ENCODE results near the gene C1orf56. TPM values are rescaled to one million over a fixed set of nuclear protein-coding genes. Genes with fewer than 3 reads are reported as not detected.
A peak's percentile ranks its signal among the peaks of the same experiment; 100 is the strongest.

Gene C1orf56
- total and polyA plus RNA-seq, 2 experiments from 2014 or later: 13.6 to 15.6 TPM

DNA sequence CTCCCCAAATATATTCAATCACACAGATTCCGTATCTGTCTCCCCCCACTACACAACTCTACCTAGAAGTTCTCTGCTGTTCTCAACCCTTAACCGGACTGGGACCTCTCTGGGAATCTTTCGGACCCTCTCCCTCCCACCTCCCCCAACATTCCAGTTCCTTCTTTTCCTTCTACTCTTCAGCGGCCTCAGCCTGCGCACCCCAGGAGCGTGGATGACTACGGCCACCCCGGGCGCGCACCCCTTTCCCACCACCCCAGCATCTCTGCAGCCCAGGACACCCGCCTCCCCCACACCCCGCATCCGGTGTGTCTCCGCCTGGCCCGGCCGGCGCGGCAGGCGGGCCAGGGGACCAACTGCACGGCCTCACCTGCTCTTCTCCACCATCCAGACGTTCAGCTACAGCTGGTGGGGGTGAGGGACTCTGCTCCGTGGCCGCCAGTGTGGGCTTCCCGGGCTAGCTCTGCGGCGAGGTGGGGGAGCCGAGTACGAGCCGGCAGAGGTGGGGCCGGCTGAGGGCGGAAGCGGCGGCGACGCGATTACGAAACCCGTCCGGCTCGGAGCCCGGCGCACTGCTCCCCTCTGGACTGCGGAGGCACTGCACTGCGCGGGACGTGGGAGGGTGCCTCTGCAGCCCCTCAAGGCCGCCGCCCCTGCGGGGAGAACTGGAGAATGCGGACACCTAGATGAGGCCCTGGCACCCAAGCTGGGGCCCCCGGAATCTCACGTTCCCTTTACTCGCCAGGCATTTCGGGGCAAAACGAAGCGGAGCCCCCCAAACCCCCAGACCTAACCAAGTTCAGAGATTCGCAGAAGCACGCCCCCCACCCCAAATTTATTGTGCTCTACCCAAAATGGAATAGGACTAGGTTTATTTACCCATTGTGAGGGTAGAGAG, 11.8 kb downstream of the C1orf56 start, which contains the start of gene CDC42SE1:
CDC42SE1 (minus strand) TSS at position 514 of the 898 bp plus-strand sequence. CDS start 3,892 bp downstream, outside the sequence.
- peak; percentile 90 to 92 for DNase-seq (ENCODE audit: low read depth in 1 of 2, low spot score in 1 of 2)
- peak within 1 kb of the TSS; percentile 79 for H3K4me3 ChIP-seq
- peaks cover 14% of the 10 kb centered on the region for H3K36me3 ChIP-seq
- H3K27me3 ChIP-seq: no peaks in the 10 kb centered on the region
- H3K27ac ChIP-seq: peak within 1 kb of the TSS; percentile 82
- H3K9me3 ChIP-seq (ENCODE audit: low read depth): no peaks in the 10 kb centered on the region
- H3K4me1 ChIP-seq (ENCODE audit: low read depth): peaks cover 8% of the 10 kb centered on the region
- TF ChIP-seq, protein P1, sequence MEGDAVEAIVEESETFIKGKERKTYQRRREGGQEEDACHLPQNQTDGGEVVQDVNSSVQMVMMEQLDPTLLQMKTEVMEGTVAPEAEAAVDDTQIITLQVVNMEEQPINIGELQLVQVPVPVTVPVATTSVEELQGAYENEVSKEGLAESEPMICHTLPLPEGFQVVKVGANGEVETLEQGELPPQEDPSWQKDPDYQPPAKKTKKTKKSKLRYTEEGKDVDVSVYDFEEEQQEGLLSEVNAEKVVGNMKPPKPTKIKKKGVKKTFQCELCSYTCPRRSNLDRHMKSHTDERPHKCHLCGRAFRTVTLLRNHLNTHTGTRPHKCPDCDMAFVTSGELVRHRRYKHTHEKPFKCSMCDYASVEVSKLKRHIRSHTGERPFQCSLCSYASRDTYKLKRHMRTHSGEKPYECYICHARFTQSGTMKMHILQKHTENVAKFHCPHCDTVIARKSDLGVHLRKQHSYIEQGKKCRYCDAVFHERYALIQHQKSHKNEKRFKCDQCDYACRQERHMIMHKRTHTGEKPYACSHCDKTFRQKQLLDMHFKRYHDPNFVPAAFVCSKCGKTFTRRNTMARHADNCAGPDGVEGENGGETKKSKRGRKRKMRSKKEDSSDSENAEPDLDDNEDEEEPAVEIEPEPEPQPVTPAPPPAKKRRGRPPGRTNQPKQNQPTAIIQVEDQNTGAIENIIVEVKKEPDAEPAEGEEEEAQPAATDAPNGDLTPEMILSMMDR (IDR thresholded peaks at IDR 0.05; ENCODE audit: low read depth, low read length): peak; percentile 68

DNA sequence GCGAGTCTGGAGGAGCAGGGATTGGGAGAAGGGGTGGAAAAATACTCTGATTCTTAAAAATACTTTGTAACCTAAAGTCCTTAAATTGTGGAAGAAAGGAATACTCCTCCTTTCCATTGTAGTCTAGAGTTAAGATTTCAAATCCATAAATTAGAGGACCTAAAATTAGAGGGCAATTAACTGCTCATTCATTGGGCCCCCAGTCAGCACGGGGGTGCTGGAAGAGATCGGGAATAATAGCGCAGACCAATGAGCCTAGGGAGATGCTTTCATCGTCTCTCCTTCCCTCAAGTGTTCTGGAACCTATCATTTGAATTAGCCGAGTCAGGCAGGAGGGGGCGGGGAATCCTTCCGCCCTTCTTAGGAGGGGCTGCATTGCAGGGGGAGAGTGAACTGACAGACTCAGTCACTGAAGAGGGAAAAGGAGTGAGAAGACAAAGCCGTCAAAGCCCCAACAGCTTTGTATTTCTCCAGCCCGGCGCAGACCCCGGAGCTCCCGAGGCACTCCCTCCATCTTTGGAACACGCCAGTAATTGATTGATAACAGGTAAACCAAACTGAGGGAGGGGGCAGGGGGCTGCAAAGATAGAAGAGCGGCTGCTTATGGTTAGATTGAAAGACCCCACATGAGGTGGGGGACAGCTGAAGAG, 12.6 kb downstream of the C1orf56 start, which contains the start of gene MLLT11:
MLLT11 (plus strand) TSS at position 391 of the 650 bp plus-strand sequence. CDS start 6,828 bp downstream, outside the sequence.
- Histone ChIP-seq H3K36me3 (peaks cover 6% of the 10 kb centered on the region), H3K4me3 (peak within 1 kb of the TSS; percentile 79), H3K27ac (peak within 1 kb of the TSS; percentile 82), H3K4me1 (ENCODE audit: low read depth) (peaks cover 8% of the 10 kb centered on the region), H3K9me3 (ENCODE audit: low read depth) (no peaks in the 10 kb centered on the region), H3K27me3 (no peaks in the 10 kb centered on the region)
- TF ChIP-seq, protein P1 (IDR thresholded peaks at IDR 0.05; ENCODE audit: low read depth, low read length): no peak
- DNase-seq (ENCODE audit: low read depth in 1 of 2, low spot score in 1 of 2): peak; percentile 60 to 88

GRCh38 chr1:151060657-151061421, 13.3 kb downstream of the C1orf56 start:
- no peak for DNase-seq (ENCODE audit: low read depth in 1 of 2, low spot score in 1 of 2)
- Histone ChIP-seq H3K4me1 (ENCODE audit: low read depth) (peaks cover 8% of the 10 kb centered on the region), H3K27me3 (no peaks in the 10 kb centered on the region), H3K36me3 (no peaks in the 10 kb centered on the region), H3K27ac (peak overlapping the region; percentile 82), H3K9me3 (ENCODE audit: low read depth) (no peaks in the 10 kb centered on the region), H3K4me3 (peak overlapping the region; percentile 79)
- TF ChIP-seq, protein P1 (IDR thresholded peaks at IDR 0.05; ENCODE audit: low read depth, low read length): no peak

GRCh38 chr1:151061704-151062103, 14.2 kb downstream of the C1orf56 start:
- Histone ChIP-seq H3K27ac (peak overlapping the region; percentile 82), H3K4me1 (ENCODE audit: low read depth) (peaks cover 8% of the 10 kb centered on the region), H3K4me3 (peak overlapping the region; percentile 79), H3K9me3 (ENCODE audit: low read depth) (no peaks in the 10 kb centered on the region), H3K36me3 (no peaks in the 10 kb centered on the region), H3K27me3 (no peaks in the 10 kb centered on the region)
- TF ChIP-seq, protein P1 (IDR thresholded peaks at IDR 0.05; ENCODE audit: low read depth, low read length): no peak
- no peak for DNase-seq (ENCODE audit: low read depth in 1 of 2, low spot score in 1 of 2)
